Measurements from ENCODE around the gene RBM27. TPM values are rescaled to one million over a fixed set of nuclear protein-coding genes. Genes with fewer than 3 reads are reported as not detected.
"Not testable (repeated sequence)": the region's sequence is repeated elsewhere in the genome, so short reads cannot be mapped to it uniquely, and the experiment has no call there.

Gene RBM27
- total RNA-seq, 1 donor from 2014 or later, result 38.2 TPM

GRCh38 chr5:146208916-146209522 lies 5.6 kb downstream of the RBM27 start:
- no peak for DNase-seq (ENCODE audit: low read depth)

GRCh38 chr5:146209714-146210113 lies 6.3 kb downstream of the RBM27 start:
- no peak for DNase-seq (ENCODE audit: low read depth)

GRCh38 chr5:146210810-146211209 lies 7.4 kb downstream of the RBM27 start:
- not testable (repeated sequence) for DNase-seq (ENCODE audit: low read depth)

- DNase-seq (ENCODE audit: low read depth), result peak; percentile 55
Measured at GRCh38 chr5:146213210-146213826, 9.9 kb downstream of the RBM27 start.

- not testable (repeated sequence) for DNase-seq (ENCODE audit: low read depth)
Measured at GRCh38 chr5:146214881-146215280, 11.5 kb downstream of the RBM27 start.

GRCh38 chr5:146218168-146218567 lies 14.8 kb downstream of the RBM27 start:
- no peak for DNase-seq (ENCODE audit: low read depth)

- DNase-seq (ENCODE audit: low read depth), result no peak
Measured at GRCh38 chr5:146219243-146219642, 15.8 kb downstream of the RBM27 start.

- no peak for DNase-seq (ENCODE audit: low read depth)
Measured at GRCh38 chr5:146221234-146221633, 17.8 kb downstream of the RBM27 start.

GRCh38 chr5:146222005-146222404 lies 18.6 kb downstream of the RBM27 start:
- no peak for DNase-seq (ENCODE audit: low read depth)

- no peak for DNase-seq (ENCODE audit: low read depth)
Measured at GRCh38 chr5:146223179-146223578, 19.8 kb downstream of the RBM27 start.

GRCh38 chr5:146229222-146229621 lies 25.8 kb downstream of the RBM27 start:
- no peak for DNase-seq (ENCODE audit: low read depth)

GRCh38 chr5:146232223-146232622 lies 28.8 kb downstream of the RBM27 start:
- DNase-seq (ENCODE audit: low read depth), result no peak

GRCh38 chr5:146233441-146233840 lies 30.0 kb downstream of the RBM27 start:
- DNase-seq (ENCODE audit: low read depth), result no peak

- peak; percentile 51 for DNase-seq (ENCODE audit: low read depth)
Measured at GRCh38 chr5:146238973-146239372, 35.6 kb downstream of the RBM27 start.

- no peak for DNase-seq (ENCODE audit: low read depth)
Measured at GRCh38 chr5:146240951-146241350, 37.5 kb downstream of the RBM27 start.

GRCh38 chr5:146243247-146243646 lies 39.8 kb downstream of the RBM27 start:
- no peak for DNase-seq (ENCODE audit: low read depth)

GRCh38 chr5:146248561-146248960 lies 45.2 kb downstream of the RBM27 start:
- no peak for DNase-seq (ENCODE audit: low read depth)

- no peak for DNase-seq (ENCODE audit: low read depth)
Measured at GRCh38 chr5:146249801-146250200, 46.4 kb downstream of the RBM27 start.

Other genes starting within 250 kb of the RBM27 start
- not detected in 2 replicates for gene PLAC8L1, start 98.0 kb upstream of the RBM27 start, total RNA-seq
- gene LARS1, start 21.0 kb upstream of the RBM27 start, total RNA-seq, result 132 and 139 TPM in 2 replicates
- gene POU4F3, start 135.2 kb downstream of the RBM27 start, total RNA-seq, result 0.05 TPM in 1 of 2 replicates, not detected in the other
- gene TCERG1, start 243.7 kb downstream of the RBM27 start, total RNA-seq, result 34.9 and 47.4 TPM in 2 replicates

All from renal cortical epithelial cell (primary cell).